Sigmoid colon (tissue), 7 donors: ENCODE data around the gene LRRK2. TPM values are rescaled to one million over a fixed set of nuclear protein-coding genes. Genes with fewer than 3 reads are reported as not detected.

Experiments used
- DNase-seq: peaks from one replicate; pipeline ENCODE4 v3.0.0-alpha.2; 2019
- H3K27ac ChIP-seq, 4 donors: fragments of 200-600 bp; sonication (generic); one replicate each; pipeline ENCODE4 v1.5.1; 2016 to 2019; ENCODE audit warnings: mild to moderate bottlenecking in 1 of 4
- H3K27me3 ChIP-seq, 3 donors: fragments of 200-600 bp; sonication (generic); one replicate each; pipeline ENCODE4 v1.5.1; 2019; ENCODE audit warnings: mild to moderate bottlenecking in 1 of 3
- H3K36me3 ChIP-seq, 4 donors: fragments of 200-600 bp; sonication (generic); one replicate each; pipeline ENCODE4 v1.5.1; 2016 to 2019
- H3K4me1 ChIP-seq, 4 donors: fragments of 200-600 bp; sonication (generic); one replicate each; pipeline ENCODE4 v1.5.1; 2017 to 2019
- H3K4me3 ChIP-seq, 4 donors: fragments of 200-600 bp; sonication (generic); one replicate each; pipeline ENCODE4 v1.5.1; 2017 to 2019; ENCODE audit warnings: mild to moderate bottlenecking in 2 of 4, moderate library complexity in 1 of 4
- H3K9me3 ChIP-seq, 4 donors: fragments of 200-600 bp in 3 of 4; sonication (generic) in 3 of 4; one replicate each; pipeline versions ENCODE4 v1.5.1 to v1.6.1; 2013 to 2019
- EP300 ChIP-seq, 4 donors: sonication (generic); formaldehyde crosslinking; IDR thresholded peaks; one replicate each; pipeline ENCODE4 v1.6.1; 2017; ENCODE audit warnings: antibody characterized with exemption in 4 of 4
- POLR2A ChIP-seq, 2 donors: fragments of 450-650 bp; IDR thresholded peaks; one replicate each; pipeline ENCODE4 v1.6.1; 2016; ENCODE audit warnings: antibody characterized with exemption in 2 of 2, mild to moderate bottlenecking in 2 of 2, moderate library complexity in 2 of 2
- POLR2AphosphoS5 ChIP-seq, 4 donors: sonication (generic); formaldehyde crosslinking; IDR thresholded peaks; one replicate each; pipeline ENCODE4 v1.6.1; 2017; ENCODE audit warnings: antibody characterized with exemption in 4 of 4
- WGBS, 2 donors: extraction: QIAGEN DNeasy Blood & Tissue Kit; methylation state at CpG; one replicate each; pipeline ENCODE4 v1.1.7; 2013; 5-methylcytosine and 5-hydroxymethylcytosine counted together
- intact Hi-C: fragments of 100-400 bp; cut with DNase I; formaldehyde crosslinking; loops from one replicate; pipeline ENCODE4 v1.15.1; 2023
- polyA plus RNA-seq, 3 donors: library from polyadenylated mRNA; stranded (reverse); fragments of 200-250 nt; gene quantifications; one replicate each; pipeline ENCODE4 v1.2.3, GENCODE V29; 2013
- total RNA-seq, 4 donors: library from RNA; depleted of rRNA; stranded (reverse); fragments of >200 nt; gene quantifications; one replicate each; pipeline ENCODE4 v1.1.0, GENCODE V29; 2016
- TF ChIP-seq, protein P1 (sequence below), 4 experiments: fragments of 450-650 bp in 3 of 4; fragments of 200-600 bp in 1 of 4; IDR thresholded peaks; one replicate each; pipeline ENCODE4 v1.5.1; 2016 to 2019; ENCODE audit warnings: antibody characterized with exemption in 4 of 4, mild to moderate bottlenecking in 3 of 4, moderate library complexity in 2 of 4
- donor health status: healthy with polysubstance abuse.
- donor health status: Bipolar disorder and iron deficiency.
- donor health status: healthy.

The LRRK2 gene
- total and polyA plus RNA-seq, 7 donors, result 0.92 to 29.9 (median 18.7) TPM

DNA sequence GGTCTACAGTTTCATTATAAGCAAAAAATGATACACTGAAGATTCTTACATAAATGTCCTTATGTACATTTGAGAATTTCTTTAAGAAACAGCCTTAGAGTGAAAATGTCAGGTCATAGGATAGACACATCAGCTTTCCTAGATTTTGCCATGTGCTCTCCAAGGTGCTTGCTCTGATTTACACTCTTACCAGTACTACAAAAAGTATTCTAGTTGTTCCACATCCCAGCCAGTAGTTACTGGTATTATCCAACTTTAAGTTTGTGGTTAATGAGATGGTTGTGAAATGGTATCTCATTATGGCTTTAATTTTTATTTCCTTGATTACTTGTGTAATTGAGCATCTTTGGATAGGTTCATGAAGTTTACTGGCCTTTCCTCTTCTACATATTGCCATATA, 5.0 kb upstream of the LRRK2 start:
- H3K36me3 ChIP-seq, result no peaks in the 10 kb centered on the region
- no peak overlapping the region for H3K4me3 ChIP-seq
- no peaks in the 10 kb centered on the region for H3K27me3 ChIP-seq
- no peak for DNase-seq
- H3K9me3 ChIP-seq, result no peaks in the 10 kb centered on the region
- H3K27ac ChIP-seq, result no peak overlapping the region
- intact Hi-C loops, result loop anchor here (10.0 kb wide), 2 partner anchors 455 to 775 kb away; partner anchors contain the start of gene KIF21A
- H3K4me1 ChIP-seq, result peaks cover 0 to 12% (median 2%) of the 10 kb centered on the region in 4 donors
- TF ChIP-seq EP300 (IDR thresholded peaks at IDR 0.05), result no peak
- no peak for TF ChIP-seq POLR2AphosphoS5 (IDR thresholded peaks at IDR 0.05)
- no peak for TF ChIP-seq POLR2A (IDR thresholded peaks at IDR 0.05)
- TF ChIP-seq, protein P1, sequence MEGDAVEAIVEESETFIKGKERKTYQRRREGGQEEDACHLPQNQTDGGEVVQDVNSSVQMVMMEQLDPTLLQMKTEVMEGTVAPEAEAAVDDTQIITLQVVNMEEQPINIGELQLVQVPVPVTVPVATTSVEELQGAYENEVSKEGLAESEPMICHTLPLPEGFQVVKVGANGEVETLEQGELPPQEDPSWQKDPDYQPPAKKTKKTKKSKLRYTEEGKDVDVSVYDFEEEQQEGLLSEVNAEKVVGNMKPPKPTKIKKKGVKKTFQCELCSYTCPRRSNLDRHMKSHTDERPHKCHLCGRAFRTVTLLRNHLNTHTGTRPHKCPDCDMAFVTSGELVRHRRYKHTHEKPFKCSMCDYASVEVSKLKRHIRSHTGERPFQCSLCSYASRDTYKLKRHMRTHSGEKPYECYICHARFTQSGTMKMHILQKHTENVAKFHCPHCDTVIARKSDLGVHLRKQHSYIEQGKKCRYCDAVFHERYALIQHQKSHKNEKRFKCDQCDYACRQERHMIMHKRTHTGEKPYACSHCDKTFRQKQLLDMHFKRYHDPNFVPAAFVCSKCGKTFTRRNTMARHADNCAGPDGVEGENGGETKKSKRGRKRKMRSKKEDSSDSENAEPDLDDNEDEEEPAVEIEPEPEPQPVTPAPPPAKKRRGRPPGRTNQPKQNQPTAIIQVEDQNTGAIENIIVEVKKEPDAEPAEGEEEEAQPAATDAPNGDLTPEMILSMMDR (IDR thresholded peaks at IDR 0.05), result no peak

DNA sequence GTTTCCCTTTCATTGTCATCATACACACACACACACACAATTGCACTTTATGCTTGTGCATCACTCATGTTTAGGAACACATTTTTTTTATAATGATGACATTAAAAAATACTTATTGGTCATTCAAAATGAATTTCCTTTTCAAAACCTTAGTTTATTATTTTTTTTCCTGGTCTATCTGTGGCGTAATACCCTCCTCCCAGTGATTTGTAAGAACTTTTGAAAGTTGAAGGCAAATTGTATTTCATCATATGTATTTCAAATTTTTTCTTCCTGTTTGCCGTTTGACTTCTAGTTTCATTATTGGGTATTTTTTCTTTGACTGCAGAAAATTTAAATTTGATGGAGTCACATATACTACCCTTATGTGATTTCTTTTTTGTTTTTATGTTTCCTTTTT, 2.5 kb upstream of the LRRK2 start:
- H3K4me1 ChIP-seq, result peaks cover 0 to 26% (median 16%) of the 10 kb centered on the region in 4 donors
- no peaks in the 10 kb centered on the region for H3K9me3 ChIP-seq
- H3K27me3 ChIP-seq, result no peaks in the 10 kb centered on the region
- 67 to 85% methylated on average over 2 of the region's 2 CpGs for WGBS, 2 donors
- no peak for DNase-seq
- H3K4me3 ChIP-seq, result no peak overlapping the region
- no peak overlapping the region for H3K27ac ChIP-seq
- TF ChIP-seq POLR2A (IDR thresholded peaks at IDR 0.05) (no peak), POLR2AphosphoS5 (IDR thresholded peaks at IDR 0.05) (no peak), EP300 (IDR thresholded peaks at IDR 0.05) (no peak)
- TF ChIP-seq, protein P1 (IDR thresholded peaks at IDR 0.05), result no peak
- intact Hi-C loops, result loop anchor here (10.0 kb wide), 2 partner anchors 457 to 777 kb away; partner anchors contain the start of gene KIF21A
- no peaks in the 10 kb centered on the region for H3K36me3 ChIP-seq

DNA sequence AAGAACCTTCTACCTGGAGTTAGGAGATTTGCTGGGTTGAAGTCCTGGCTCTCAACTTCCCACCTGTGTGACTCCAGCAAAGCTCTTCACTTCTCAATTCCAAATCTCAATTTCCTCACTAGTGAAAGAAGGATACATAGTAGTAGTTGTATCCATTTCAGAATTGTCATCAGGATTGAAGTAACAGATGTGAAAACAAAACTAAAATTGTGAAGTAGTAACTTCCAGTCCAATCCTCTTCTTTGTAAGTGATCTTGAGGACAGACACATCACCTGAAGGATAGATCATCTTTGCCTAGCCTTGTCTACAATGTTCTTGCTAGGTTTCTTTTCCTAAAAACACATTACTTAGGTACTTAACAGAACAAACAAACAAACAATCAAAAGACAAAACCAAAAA, 1.2 kb upstream of the LRRK2 start:
- H3K36me3 ChIP-seq, result no peaks in the 10 kb centered on the region
- H3K9me3 ChIP-seq, result no peaks in the 10 kb centered on the region
- H3K27me3 ChIP-seq, result no peaks in the 10 kb centered on the region
- DNase-seq, result no peak
- peaks cover 0 to 29% (median 22%) of the 10 kb centered on the region in 4 donors for H3K4me1 ChIP-seq
- intact Hi-C loops, result loop anchor here (2.0 to 10.0 kb wide), 3 partner anchors 71 to 779 kb away; partner anchors contain the start of gene KIF21A
- H3K27ac ChIP-seq, result peak overlapping the region; percentile 90 to 98 (median 94)
- peak overlapping the region; percentile 62 to 84 (median 74) for H3K4me3 ChIP-seq
- TF ChIP-seq, protein P1 (IDR thresholded peaks at IDR 0.05), result no peak
- TF ChIP-seq EP300 (IDR thresholded peaks at IDR 0.05) (no peak), POLR2AphosphoS5 (IDR thresholded peaks at IDR 0.05) (no peak), POLR2A (IDR thresholded peaks at IDR 0.05) (no peak)

DNA sequence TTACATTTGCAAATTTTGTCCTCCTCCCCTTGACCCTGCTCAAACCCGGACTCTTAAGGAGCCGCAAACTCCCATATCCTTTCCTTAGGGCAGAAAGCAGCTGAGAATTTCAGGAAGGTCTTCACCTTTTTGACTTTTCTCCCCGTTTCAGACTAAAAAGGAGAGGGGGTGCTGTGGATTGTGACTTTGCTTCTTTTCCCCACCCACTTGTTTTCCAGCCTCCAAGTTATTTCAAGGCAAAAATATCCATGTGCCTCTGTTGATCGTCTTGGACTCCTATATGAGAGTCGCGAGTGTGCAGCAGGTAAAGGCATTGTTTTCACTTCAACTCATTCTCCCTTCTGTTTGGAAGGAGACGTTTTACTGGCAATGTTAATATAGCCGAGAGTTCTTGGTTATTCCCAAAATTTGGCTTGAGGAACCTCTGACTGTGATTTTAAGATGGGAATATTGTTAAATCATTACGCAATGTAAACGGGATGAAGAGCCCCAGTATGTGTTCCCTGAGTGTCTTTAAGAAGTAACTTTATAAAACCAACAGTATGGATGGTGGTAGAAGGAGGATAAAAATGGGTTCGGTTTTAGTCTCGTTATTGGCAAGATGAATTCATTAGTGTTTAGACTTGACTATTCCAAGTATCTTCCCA, 663 bp downstream of the LRRK2 start:
- Histone ChIP-seq H3K4me3 (peak overlapping the region; percentile 62 to 84 (median 74)), H3K4me1 (peaks cover 0 to 33% (median 22%) of the 10 kb centered on the region in 4 donors), H3K9me3 (no peaks in the 10 kb centered on the region), H3K36me3 (no peaks in the 10 kb centered on the region), H3K27ac (peak overlapping the region; percentile 90 to 98 (median 94)), H3K27me3 (no peaks in the 10 kb centered on the region)
- WGBS, 2 donors, result 46 to 56% methylated on average over 12 of the region's 12 CpGs
- intact Hi-C loops, result loop anchor here (2.0 to 10.0 kb wide), 3 partner anchors 73 to 781 kb away; partner anchors contain the start of gene KIF21A
- DNase-seq, result no peak
- TF ChIP-seq EP300 (IDR thresholded peaks at IDR 0.05), result no peak
- peak in 2 of 4 donors; percentile 11 to 37 for TF ChIP-seq POLR2AphosphoS5 (IDR thresholded peaks at IDR 0.05)
- TF ChIP-seq, protein P1 (IDR thresholded peaks at IDR 0.05), result no peak
- no peak for TF ChIP-seq POLR2A (IDR thresholded peaks at IDR 0.05)
